BE2C (cell line): Measurements from ENCODE around the gene KRTAP23-1. TPM values are rescaled to one million over a fixed set of nuclear protein-coding genes. Genes with fewer than 3 reads are reported as not detected.

Source experiments
- DNase-seq: peaks from one replicate; pipeline ENCODE4 v3.0.0-alpha.2; 2020
- H3K27me3 ChIP-seq: fragments of 250-450 bp; sonication (Bioruptor Pico); 2 replicates; pipeline ENCODE4 v1.5.1; 2020; ENCODE audit warnings: mild to moderate bottlenecking
- H3K36me3 ChIP-seq: fragments of 250-450 bp; sonication (Bioruptor Pico); 2 replicates; pipeline ENCODE4 v1.5.1; 2020; ENCODE audit warnings: mild to moderate bottlenecking
- H3K4me1 ChIP-seq: fragments of 250-450 bp; sonication (Bioruptor Pico); 2 replicates; pipeline ENCODE4 v1.5.1; 2020
- H3K4me3 ChIP-seq: 2 replicates; pipeline ENCODE4 v1.5.1; 2011; ENCODE audit warnings: low read depth, low read length
- H3K9me3 ChIP-seq: fragments of 250-450 bp; sonication (Bioruptor Pico); 2 replicates; pipeline ENCODE4 v1.5.1; 2020
- polyA plus RNA-seq: library from polyadenylated mRNA; unstranded; fragments of >200 nt; gene quantifications from one replicate; pipeline ENCODE4 v1.2.1, GENCODE V29; 2012; ENCODE audit warnings: low read depth, missing spikeins; ENCODE audit not compliant: insufficient read length, insufficient read depth
- TF ChIP-seq, protein P1 (sequence below): IDR thresholded peaks from 2 replicates; pipeline ENCODE4 v1.5.1; 2012; ENCODE audit warnings: mild to moderate bottlenecking, low read depth, low read length

KRTAP23-1 gene, protein sequence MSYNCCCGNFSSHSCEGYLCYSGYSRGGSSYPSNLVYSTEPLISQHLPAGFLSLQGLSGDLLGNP
- not detected for polyA plus RNA-seq

DNA sequence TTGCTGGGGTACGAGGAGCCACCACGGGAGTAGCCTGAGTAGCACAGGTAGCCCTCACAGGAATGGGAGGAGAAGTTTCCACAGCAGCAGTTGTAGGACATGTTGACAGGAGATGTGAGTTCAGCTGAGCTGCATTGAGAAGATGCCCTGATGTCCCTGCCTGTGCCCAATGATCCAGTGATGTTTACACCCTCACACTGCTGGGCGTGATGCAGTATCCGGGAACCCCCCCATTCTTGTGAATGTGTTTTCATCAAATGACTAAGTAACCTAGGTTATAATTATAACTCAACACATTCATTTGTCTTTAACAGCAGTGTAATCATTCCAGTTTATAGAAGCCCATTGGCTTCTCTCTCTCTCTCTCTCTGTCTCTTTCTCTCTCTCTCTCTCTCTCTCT is at the start of gene KRTAP23-1:
Gene KRTAP23-1 (minus strand): TSS at position 101 of the 400 bp plus-strand sequence. CDS start 0 bp downstream, at position 101.
- Histone ChIP-seq H3K36me3 (no peaks in the 10 kb centered on the region), H3K9me3 (no peaks in the 10 kb centered on the region), H3K4me3 (no peak within 1 kb of the TSS), H3K27me3 (no peaks in the 10 kb centered on the region), H3K4me1 (no peaks in the 10 kb centered on the region)
- TF ChIP-seq, protein P1, sequence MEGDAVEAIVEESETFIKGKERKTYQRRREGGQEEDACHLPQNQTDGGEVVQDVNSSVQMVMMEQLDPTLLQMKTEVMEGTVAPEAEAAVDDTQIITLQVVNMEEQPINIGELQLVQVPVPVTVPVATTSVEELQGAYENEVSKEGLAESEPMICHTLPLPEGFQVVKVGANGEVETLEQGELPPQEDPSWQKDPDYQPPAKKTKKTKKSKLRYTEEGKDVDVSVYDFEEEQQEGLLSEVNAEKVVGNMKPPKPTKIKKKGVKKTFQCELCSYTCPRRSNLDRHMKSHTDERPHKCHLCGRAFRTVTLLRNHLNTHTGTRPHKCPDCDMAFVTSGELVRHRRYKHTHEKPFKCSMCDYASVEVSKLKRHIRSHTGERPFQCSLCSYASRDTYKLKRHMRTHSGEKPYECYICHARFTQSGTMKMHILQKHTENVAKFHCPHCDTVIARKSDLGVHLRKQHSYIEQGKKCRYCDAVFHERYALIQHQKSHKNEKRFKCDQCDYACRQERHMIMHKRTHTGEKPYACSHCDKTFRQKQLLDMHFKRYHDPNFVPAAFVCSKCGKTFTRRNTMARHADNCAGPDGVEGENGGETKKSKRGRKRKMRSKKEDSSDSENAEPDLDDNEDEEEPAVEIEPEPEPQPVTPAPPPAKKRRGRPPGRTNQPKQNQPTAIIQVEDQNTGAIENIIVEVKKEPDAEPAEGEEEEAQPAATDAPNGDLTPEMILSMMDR: no peak
- no peak for DNase-seq

DNA sequence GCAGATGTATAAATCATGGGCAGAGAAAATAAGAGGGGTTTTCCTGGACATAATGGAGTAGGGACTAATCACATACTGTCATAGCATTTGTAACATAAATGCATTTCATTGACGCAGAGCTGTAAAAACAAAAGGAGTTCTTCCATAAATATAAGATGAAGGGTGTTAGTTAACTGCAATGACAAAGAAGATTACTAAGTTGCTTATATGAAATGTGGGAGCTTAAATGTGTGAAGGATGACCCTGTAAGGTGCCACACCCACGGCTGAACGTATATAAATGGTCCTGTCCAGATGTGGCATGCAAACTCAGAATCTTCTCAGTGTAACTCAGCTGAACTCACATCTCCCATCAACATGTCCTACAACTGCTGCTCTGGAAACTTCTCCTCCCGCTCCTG is 47.3 kb upstream of the KRTAP23-1 start, which contains the start of gene KRTAP13-1:
Gene KRTAP13-1 (plus strand): TSS at position 301 of the 400 bp plus-strand sequence. CDS start 56 bp downstream, at position 357.
- TF ChIP-seq, protein P1: no peak
- H3K4me3 ChIP-seq: no peak within 1 kb of the TSS
- no peaks in the 10 kb centered on the region for H3K4me1 ChIP-seq
- no peaks in the 10 kb centered on the region for H3K36me3 ChIP-seq
- no peaks in the 10 kb centered on the region for H3K9me3 ChIP-seq
- no peaks in the 10 kb centered on the region for H3K27me3 ChIP-seq
- no peak for DNase-seq

DNA sequence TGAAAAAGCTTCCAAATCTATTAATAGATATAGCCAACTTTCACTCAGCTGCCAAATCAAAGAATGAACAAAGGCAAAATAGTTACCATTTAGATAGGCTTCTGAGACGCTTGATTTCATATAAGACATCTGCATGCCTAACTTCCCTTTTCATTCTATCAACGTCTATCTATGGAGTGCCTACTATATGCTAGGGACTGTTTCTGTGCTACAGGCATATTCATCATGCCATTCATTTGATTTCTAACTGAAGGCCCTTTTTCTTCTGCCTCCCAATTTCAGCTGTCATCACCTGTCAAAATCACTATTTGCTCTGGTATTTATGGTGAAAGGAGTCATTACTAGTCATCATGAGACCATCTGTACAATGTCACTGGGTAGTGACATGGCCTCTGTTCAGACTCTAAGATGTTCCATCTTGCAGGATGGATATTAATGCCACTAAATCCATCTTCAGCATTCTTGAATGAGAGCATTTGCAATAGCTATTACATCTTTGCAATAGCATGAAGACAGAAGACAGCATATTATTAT is 43.2 kb upstream of the KRTAP23-1 start:
- DNase-seq: no peak
- H3K4me1 ChIP-seq: no peaks in the 10 kb centered on the region
- H3K36me3 ChIP-seq: no peaks in the 10 kb centered on the region
- H3K4me3 ChIP-seq: no peak overlapping the region
- TF ChIP-seq, protein P1: no peak
- no peaks in the 10 kb centered on the region for H3K9me3 ChIP-seq
- no peaks in the 10 kb centered on the region for H3K27me3 ChIP-seq

DNA sequence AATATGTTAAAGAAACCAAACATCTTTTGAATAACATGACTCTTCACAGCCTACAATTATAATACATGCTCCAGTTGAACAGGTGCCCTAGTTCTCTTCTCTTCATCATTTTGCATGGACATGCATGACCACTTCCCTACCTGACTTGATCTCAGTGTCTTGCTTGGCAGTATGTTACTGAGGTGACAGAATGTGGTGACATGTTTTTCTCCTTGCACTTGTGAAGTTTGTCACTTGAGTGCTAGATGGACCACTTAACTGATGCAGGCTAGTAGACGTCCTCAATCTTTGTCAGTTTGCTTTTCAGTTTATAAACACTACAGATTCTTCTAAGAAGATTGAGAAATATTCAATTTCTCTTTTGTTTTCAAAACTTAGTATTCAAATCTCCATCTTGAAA is 33.8 kb upstream of the KRTAP23-1 start:
- Histone ChIP-seq H3K27me3 (no peaks in the 10 kb centered on the region), H3K4me3 (no peak overlapping the region), H3K4me1 (no peaks in the 10 kb centered on the region), H3K9me3 (no peaks in the 10 kb centered on the region), H3K36me3 (no peaks in the 10 kb centered on the region)
- TF ChIP-seq, protein P1: no peak
- no peak for DNase-seq

DNA sequence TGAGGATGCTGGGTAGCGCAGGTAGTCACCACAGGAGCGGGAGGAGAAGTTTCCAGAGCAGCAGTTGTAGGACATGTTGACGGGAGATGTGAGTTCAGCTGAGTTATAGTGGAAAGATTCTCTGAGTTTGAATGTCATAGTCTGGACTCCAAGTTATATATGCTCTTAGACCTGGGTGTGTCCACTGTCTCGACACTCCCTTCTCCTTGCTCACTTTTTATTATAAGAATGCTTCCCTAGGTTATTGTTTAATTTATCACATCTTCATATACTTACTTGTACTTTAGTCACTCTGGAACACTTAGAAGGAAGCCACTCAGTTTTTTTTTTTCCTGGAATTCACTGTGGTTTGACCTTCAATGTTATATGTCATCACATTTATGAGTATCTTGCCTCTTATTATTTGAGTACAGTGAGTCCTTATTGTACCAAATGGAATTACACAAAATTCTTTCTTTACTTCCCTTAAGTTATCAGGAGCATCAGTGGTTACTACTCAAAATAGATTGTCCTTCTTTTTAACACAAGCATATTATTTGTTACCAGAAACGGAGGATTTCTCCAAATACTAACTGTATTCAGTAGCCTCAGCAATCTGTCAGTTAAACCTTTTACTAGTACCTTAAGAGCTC is 23.8 kb upstream of the KRTAP23-1 start, which contains the start of gene KRTAP13-2:
Gene KRTAP13-2 (minus strand): TSS at position 133 of the 632 bp plus-strand sequence. CDS start 58 bp downstream, at position 75.
- no peaks in the 10 kb centered on the region for H3K4me1 ChIP-seq
- H3K9me3 ChIP-seq: no peaks in the 10 kb centered on the region
- TF ChIP-seq, protein P1: no peak
- H3K36me3 ChIP-seq: no peaks in the 10 kb centered on the region
- H3K27me3 ChIP-seq: no peaks in the 10 kb centered on the region
- DNase-seq: no peak
- no peak within 1 kb of the TSS for H3K4me3 ChIP-seq

DNA sequence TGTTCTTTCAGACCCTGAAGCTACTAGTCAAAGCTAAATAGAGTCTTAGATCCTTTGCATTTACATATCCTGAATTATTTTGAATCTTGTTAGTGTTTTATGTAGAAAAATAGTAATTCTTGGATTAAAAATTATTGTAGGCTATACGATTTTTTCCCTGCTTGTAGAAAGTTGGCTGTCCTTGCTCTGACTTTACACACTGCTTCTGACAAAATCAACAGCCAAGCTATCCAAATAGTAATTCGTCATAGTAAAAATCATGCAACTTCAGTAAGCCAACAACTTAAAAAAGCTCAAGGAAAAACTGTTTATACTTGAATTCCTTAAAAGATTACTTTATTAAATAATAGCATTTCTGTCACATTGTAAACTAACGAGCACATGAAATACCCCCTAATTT is 7.5 kb upstream of the KRTAP23-1 start:
- Histone ChIP-seq H3K4me3 (no peak overlapping the region), H3K36me3 (no peaks in the 10 kb centered on the region), H3K27me3 (no peaks in the 10 kb centered on the region), H3K9me3 (no peaks in the 10 kb centered on the region), H3K4me1 (no peaks in the 10 kb centered on the region)
- DNase-seq: no peak
- TF ChIP-seq, protein P1: no peak
